RPMI8226 (cell line): ENCODE measurements around the gene CPT1A.
A peak's percentile ranks its signal among the peaks of the same experiment; 100 is the strongest.
"Not testable (repeated sequence)": the region's sequence is repeated elsewhere in the genome, so short reads cannot be mapped to it uniquely, and the experiment has no call there.

Experiments used
- DNase-seq: peaks from one replicate; pipeline ENCODE4 v3.0.0-alpha.2; 2015

CPT1A gene

DNA sequence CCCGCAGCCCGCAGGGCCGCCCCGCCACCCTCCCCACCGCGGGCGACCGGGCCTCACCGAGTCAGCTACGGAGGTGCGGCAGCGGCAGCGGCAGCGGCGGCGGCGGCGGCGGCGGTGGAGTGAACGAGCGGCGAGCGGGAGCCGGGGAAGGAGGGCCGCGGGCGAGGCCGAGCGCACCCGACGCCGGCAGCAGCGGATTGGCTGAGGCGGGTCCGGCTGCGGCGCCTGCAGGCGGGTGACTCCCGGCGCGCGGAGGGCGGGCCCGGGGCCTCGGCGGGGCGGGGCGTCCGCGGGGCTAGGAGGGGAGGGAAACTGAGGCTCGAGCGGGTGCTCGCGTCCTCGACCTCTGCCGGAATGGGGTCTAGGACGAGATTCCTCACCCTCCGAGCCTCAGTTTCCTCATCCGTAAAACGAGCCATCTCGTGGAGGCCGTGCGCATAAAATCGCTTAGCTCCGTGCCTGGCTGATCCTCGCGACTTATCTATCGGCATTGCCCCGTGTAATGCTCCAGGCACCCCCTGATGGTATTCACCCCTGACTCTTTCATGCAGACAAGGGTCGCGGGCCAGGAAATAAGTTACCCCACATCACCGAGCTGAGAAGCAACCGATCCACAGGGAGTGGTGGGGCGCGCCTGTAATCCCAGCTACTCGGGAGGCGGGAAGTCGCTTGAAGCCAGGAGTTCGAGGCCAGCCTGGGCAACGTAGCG lies at the start of gene CPT1A:
CPT1A (minus strand) TSS at position 199 of the 709 bp plus-strand sequence. CDS start 26,442 bp downstream, outside the sequence.
- peak; percentile 91 for DNase-seq

DNA sequence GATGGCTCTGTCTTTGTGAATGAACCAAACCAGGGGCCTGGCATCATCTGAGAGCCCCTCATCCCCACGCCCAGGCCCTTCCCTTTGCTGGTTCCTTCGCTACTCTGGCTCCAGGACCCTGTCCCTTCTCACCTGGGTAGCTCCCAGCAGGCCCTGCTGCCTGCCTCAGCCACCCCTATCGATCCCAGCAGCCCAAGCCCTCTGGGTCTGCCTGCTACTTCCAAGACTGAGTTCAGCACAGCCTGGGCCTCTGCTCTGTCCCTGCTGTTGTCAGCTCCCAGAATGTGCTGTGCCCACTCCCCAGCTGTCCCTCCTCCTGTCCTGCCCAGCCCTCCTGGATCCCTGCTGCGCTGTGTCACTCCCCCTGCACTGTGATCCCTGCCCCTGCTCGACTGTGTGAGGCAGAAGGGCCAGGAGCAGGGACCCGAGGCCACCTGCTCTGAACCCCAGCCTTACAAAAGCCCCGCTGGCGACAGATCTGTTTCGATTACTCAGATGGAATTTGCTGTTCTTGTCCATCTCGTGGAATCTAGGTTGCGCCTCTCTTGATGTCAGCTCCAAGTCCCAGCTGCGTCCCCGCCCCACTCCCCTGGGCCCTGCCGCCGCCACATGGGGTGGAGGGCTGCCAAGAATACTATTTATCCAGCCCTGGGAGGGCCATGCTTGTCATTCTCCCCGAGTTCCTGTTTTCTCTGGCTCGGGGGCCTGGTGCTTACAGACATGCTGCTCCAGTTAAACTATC lies 48.9 kb upstream of the CPT1A start:
- DNase-seq: no peak

DNA sequence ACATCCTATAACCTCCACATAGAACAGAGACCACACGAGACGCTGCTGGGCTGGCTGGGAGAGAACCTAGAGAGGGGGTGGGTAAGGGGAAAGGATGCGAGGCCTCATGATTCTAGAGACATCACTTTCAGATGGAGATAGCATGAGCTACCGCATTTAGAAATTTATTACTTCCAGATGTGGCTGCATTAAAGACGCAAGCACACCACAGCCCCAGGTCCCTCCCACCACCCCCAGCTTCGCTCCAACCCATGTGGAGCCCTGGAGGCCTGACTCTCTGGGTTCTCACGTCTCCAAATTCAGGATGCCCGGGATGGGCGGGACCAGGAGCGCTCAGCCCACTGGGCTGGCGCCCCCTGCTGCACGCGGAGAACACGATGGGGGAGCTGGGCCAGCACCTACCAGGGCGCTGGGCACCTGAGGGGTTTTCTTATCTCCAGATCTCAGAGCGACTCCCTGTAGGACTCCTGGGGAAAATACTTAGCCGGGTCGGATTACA lies 48.3 kb upstream of the CPT1A start:
- DNase-seq: no peak

DNA sequence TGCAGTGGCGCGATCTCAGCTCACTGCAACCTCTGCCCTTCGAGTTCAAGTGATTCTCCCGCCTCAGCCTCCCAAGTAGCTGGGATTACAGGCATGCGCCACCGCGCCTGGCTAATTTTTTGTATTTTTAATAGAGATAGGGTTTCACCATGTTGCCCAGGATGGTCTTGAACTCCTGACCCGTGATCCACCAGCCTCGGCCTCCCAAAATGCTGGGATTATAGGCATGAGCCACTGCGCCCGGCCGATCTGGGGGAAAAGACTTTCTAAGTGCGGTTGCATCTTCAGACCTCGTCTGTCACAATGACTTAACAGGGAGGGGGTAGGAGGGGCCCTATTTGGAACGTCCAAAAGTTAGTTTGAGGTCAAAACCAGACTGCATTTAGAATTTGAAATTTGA lies 43.1 kb upstream of the CPT1A start:
- DNase-seq: not testable (repeated sequence)

DNA sequence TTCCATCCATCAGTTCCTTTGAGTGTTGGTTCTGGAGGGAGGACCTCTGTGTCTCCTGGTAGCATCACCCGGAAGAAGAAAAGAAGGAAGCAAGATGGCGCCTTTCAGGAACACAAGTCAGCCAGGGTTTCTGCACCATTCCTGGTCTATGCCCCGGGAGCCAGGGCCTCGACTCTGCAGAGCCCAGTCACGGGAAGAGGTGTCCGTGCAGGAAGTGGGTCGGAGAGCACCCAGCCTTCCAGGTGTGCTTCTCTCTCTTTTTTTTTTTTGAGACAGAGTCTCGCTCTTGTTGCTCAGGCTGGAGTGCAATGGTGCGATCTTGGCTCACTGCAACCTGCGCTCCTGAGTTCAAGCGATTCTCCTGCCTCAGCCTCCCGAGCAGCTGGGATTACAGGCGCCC lies 40.7 kb upstream of the CPT1A start:
- no peak for DNase-seq

DNA sequence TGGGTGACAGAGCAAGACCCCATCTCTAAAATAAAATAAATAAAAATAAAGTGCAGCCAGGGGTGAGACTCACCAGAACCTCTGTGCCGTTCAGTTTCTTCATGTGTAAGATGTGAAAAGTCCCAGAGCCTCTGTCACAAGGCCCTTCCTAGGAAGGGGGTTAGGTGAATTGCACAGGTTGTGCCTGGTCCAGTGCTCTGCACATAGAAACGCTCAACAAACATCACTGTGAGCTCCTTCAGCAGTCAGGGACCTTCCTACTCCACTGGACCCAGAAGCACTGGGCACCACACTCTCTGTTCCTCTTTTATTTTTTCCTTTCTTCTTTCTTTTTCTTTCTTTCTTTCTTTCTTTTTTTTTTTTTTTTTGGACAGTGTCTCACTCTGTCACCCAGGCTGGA lies 39.6 kb upstream of the CPT1A start:
- no peak for DNase-seq

DNA sequence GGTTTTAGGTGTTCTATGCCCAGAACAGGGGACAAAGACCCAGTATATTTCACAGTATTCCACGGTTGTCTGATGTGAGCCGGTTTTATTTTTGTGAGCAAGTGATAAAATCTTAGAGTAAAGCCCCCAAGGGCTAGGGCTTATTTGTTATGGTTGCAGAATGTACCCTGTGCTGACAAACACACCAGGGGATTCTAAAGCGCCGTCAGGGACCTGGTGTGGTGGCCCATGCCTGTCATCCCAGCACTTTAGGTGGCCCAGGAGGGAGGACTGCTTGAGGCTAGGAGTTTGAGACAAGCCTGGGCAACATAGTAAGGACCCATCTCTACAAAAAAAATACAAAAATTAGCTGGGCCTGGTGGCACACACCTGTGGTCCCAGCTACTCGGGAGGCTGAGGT lies 39.1 kb upstream of the CPT1A start:
- no peak for DNase-seq

DNA sequence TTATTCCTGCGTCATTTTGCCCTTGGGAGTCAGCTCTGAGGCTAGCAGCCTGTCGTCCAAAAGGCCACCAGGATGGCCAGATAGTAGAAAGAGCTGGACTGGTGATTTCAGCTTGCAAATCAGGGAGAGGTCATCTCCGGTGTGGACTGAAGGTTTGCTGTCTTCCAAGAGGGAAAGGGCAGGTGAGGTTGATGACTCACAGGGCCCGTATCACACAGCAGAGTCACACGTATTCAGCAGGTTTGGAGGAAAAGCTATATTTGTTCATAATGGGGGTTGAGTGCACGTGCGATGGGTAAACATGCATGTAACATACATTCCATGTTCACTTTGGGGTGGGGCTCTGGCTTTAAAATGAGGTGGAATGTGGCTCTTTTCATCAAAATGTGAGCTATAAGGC lies 36.3 kb upstream of the CPT1A start:
- no peak for DNase-seq

DNA sequence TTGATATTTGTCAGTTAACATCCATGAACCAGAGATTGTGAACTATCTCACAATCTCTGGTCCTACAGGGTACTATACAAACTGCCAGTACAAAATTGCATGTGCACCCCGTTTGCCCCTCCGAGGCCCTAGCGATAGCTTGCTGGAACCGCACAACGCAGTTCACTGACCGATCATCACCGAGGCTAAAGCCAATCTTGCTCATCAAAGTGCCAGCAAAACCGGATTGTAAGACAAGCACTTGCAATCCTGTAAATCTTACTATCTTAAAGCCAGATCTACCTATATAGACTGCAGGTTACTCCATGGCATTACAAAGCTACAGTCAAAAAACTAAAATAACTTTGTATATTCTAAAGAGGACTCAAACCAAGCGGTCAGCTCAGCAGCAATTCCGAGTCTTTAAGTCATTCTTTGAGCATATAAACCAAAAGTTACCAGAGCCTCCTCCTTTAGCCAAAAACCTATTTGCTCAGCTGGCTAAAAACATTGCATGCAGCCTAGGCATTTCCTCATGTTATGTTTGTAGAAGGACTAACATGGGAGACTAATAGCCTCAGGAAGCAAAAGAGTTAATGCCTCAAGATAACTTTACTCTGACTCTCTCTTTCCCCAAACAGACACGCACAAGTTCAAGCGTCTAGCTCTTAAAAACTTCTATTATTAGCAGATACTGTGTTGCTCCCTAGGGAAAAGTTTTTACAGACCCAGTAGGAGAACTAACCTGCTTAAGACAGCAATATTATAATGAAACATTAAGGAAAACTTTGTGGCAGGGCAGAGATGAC lies 30.7 kb upstream of the CPT1A start:
- no peak for DNase-seq

DNA sequence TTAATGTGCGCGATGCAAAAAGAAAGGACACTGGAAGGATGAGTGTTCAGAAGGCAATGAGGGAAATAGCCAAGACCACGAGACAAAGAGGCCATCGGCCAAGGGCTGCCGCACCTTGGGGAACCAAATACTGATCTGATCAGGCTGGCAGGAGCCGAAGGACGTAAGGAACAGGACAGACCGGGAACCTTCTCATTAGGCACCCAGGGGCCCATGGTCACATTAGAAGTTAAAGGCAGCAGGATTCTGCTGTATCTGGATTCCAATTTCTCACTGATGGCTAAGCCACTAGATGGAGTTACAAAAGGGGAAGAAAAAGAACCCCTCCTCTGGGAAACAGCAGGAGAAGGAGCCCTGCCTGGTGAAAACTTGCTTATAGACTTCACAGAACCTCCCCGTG lies 28.8 kb upstream of the CPT1A start:
- no peak for DNase-seq

DNA sequence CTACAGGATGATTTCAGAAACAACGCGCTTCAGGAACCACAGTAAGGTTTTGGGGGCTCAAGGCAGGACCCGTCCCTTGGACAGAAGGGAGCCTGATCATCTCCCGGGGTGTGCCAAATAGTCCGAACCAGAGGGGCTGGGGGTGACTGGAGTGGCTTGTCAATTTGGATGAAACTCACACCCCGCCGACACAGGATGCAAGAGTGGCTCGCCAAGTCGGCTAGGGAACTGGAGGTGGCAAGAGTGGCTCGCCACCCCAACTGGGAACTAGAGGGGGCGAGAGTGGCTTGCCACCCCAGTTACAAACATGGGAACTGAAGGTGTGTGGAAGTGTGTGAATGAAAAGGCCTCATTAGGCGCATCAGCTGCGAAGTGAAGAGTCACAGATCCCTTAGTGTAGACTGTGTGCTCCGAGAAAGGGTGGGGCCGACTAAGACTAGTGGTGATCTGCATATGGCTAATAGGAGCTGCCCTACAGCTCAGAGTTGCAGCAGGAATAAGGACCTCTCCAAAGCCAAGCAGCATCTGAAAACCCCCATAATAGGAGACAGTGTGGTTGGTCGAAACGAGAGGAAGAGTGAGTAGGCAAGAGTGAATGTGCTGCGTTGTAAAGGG lies 26.6 kb upstream of the CPT1A start:
- no peak for DNase-seq

DNA sequence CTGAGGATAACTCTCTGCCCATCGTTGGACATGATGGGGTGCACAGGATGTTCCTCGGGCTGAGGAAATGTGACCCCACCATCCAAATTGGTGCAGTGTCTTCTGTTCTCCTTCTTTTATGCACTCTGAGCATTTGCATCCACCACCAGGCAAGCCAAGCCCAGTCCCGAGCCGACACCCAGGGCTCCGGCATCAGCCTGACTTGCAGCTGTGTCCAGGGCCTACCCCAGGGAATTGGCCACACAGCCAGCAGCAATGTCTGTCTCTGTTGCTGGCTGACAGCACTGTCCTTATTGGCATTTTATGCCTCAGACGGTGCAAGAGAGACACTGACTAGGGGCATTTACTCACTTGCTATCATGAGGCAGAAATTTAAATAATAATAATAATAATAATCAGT lies 25.4 kb upstream of the CPT1A start:
- no peak for DNase-seq

DNA sequence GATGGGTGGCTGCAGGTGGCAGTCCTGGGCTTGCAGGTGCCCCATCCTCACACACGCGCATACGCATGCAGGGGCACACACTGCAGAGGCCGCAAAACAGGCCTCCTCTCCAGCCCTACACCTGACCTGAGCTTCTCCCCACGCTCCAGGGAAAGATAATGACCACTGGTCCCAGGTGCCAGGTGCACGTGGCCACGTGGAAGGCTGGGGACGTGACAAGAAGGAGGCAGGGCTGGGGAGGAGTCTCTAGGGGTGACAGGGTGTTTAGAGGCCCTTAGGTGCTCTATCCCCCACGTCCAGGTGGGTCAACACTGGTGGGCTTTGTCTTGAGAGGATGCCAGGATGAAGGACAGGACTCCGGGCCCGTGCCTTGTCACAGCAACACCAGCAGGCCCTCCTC lies 23.5 kb upstream of the CPT1A start:
- DNase-seq: no peak

DNA sequence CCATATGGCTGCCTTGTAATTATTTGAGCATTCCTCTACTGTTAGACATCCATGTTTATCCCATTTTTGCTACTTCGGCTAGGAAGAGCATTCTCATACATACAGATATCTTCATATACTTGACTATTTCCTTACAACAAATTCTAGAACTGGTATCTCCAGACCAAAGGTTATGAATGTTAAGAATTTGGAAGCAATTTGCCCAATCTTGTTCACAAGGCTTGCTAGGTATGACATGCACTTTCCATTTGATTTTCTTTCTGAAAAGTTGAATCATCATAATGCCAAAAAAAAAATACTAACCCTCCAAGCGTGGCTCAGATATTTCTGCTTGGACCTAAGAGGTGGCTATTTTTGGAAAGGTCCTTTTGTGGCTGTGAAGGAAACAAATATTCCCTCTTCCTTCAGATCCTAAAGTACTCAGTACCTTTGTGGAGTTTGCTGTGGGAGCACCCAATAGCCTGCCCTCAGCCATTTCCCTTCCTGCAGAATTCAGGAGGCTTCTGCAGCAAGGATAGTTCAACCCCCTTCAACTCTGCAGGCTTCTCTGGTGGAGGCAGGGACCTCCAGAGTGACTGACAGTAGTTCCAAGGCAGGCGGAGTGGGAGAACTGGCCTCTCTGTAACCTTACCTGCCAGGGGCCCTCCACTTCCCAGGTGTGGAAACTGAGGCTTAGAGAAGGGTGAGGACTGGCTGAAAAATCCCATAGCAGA lies 22.0 kb upstream of the CPT1A start:
- no peak for DNase-seq

DNA sequence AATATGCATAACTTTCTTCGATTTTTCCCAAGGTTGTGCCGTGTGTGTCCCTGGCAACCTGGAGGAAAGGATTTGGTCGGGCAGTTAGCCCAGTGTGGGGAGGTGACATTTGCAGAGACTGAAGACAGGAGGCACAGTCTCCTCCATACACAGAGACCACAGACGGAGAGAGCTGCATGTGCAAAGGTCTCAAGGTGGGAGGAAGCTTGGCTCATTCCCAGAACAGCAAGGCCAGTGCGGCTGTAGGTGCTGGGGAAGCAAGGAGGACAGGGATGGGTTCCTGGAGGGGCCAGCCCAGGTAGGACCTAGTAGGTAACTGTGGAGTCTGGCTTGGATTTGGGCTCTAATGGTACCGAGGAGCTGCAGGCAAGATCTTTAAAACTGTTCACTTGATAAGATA lies 20.7 kb upstream of the CPT1A start:
- no peak for DNase-seq

DNA sequence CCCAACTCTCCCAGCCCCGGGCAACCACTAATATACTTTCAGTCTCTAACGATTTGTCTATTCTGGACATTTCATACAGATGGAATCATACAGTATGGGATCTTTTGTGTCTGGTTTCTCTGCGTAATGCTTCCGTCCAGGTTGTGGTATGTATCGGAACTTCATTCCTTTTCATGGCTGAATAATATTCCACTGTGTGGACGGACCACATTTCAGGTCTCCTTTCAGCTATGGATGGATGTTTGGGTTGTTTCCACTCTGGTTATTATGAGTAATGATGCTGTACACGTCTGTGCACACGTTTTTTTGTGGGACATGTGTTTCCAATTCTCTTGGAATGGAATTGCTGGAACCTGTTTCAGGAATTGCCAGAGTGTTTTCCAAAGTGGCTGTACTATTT lies 17.4 kb upstream of the CPT1A start:
- no peak for DNase-seq

DNA sequence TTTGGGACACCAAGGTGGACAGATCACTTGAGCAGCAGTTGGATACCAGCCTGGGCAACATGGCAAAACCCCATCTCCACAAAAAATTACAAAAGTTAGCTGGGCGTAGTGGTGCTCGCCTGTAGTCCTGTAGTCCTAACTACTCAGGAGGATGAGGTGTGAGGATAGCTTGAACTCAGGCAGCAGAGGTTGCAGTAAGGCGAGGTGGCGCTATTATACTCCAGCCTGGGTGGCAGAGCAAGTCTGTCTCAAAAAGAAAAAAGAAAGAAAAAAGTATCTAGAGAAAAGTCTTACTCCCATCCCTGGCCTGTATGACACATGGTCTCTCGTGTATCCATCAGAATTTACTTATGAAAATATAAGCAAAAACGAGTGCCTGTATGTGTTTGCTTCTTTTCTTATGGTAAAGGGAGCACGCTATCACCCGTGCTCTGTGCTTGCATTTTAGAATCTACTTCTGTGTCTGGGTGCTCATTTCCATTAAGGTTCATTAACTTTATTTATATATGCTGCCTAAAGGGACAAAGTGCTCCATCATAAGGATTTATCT lies 15.4 kb upstream of the CPT1A start:
- DNase-seq: no peak

DNA sequence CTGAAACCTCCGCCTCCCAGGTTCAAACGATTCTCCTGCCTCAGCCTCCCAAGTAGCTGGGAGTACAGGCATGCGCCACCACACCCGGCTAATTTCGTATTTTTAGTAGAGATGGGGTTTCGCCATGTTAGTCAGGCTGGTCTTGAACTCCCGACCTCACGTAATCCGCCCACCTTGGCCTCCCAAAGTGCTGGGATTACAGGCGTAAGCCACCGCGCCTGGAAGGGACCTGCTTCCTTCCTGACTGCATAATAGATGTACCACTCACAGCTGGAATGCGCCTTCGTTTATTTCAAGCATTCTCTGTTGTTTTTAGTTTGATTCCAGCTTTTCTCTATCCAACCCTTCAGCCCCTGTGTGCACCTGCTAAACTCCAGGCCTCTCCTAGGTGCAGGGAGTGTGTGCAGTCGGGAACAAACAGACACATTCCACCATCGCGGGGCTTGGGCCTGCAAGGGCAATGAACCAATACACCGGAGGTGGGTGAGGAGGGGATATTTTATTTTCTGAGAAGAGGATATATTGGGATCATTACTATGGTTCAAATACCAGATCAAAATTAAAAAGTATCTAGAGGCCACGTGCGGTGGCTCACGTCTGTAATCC lies 14.8 kb upstream of the CPT1A start:
- DNase-seq: not testable (repeated sequence)

DNA sequence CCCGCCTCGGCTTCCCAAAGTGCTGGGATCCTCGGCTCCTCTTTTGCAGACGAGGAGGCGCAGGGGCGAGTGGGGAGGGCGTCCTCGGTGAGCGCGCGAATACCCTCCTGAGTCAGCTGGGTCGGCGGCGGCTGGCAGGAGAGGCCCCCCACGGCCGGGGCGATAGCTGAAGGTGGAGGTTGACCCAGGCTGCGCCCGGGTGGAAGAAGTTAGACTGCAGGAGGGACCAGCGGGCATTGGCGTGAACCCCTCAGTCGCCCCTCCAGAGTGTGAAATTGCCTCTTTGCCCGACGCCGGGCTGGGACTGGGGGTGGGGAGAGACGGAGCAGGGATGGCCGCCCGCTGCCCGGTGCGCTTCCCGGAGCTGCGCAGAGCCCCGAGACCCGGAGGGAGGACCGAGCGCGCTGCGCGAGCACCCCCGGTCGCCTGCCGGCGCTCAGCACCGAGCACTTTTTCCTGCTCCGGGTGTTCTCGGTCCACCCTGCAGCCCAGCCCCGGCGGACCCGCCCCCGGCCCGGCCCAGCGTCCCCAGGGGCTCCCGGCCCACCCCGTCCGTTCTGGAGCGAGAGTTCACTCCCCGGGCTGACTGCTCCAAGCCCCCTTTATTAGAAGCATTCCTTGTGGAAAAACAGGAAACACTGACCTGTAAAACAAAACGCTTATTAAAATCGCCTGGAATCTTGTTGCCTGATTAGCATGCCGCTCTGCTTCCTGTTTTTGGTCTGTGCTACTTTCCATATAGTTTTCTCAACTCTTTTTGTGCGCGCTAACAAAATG lies 13.7 kb upstream of the CPT1A start:
- no peak for DNase-seq

DNA sequence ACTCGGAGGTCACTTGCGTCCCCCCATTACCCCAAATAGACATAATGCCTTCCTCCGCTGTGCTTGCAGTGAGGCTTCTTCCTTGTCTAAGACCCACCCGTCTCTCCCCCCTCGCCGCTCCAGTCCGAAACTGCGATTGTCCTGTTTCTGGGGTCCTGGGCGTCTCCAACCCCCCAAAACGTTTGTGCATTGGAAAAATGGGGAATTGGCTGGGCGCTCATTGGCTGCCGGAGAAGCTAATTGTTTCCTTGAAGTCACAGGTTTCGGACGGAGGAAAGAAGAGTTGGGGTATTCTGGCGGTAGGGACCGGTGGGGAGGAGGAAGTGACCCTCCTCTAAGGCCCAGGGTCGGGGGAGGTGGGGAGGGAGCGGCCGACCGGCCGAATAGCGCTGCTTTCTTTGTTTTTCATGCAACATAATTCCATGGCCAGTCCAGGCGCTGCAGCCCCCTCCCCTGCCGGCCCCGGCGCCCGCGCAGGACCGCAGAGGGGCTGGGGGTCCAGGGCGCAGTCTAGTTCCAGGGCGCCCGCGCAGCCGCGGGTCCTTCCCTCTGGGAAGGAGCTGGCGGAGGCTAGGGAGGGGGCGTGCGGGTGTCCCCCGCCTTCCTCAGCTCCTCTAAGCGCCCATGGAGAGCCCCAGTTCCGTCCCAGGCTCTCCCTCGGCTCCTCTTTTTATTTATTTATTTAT lies 12.7 kb upstream of the CPT1A start:
- DNase-seq: no peak
